SK-N-SH (cell line): Measurements from ENCODE around the gene CDIPT. TPM values are rescaled to one million over a fixed set of nuclear protein-coding genes. Genes with fewer than 3 reads are reported as not detected.

Experiments
- CTCF ChIA-PET: fragments of 300-600, 350-600 bp; formaldehyde crosslinking; extraction: SDS; loops from one replicate; lab custom pipeline; 2021; lab: Yijun Ruan, JAX
- POLR2A ChIA-PET: fragments of 350-600 bp; sonication (Branson Sonifier 250); formaldehyde crosslinking; extraction: SDS; loops from one replicate; lab custom pipeline; 2020; ENCODE audit warnings: antibody characterized with exemption, inconsistent platforms; lab: Yijun Ruan, JAX
- DNase-seq: peaks from one replicate; pipeline ENCODE4 v3.0.0; 2012
- H2AFZ ChIP-seq: fragments of 200-600 bp; sonication (generic); 2 replicates; pipeline ENCODE4 v1.8.1; 2016; ENCODE audit warnings: antibody characterized with exemption, mild to moderate bottlenecking, low read depth
- H3F3A ChIP-seq: fragments of 200-600 bp; sonication (generic); replicated peaks from 2 replicates; pipeline ENCODE3; 2016; ENCODE audit warnings: antibody characterized with exemption, mild to moderate bottlenecking; ENCODE audit not compliant: insufficient read depth
- H3K27ac ChIP-seq, 2 experiments: fragments of 200-500 bp in 1 of 2; fragments of 200-600 bp in 1 of 2; sonication (Bioruptor generic) in 1 of 2; sonication (generic), shearing (Covaris generic) in 1 of 2; 2 replicates each; pipeline versions ENCODE4 v1.5.1 to v1.6.1; 2014 to 2016; ENCODE audit warnings: low read depth in 2 of 2, inconsistent platforms in 1 of 2, low read length in 1 of 2, mild to moderate bottlenecking in 1 of 2, mixed read lengths in 1 of 2
- H3K27me3 ChIP-seq: fragments of 200-600 bp; sonication (generic), shearing (Covaris generic); 2 replicates; pipeline ENCODE4 v1.6.1; 2016; ENCODE audit warnings: mixed run types; ENCODE audit not compliant: insufficient read depth
- H3K36me3 ChIP-seq, 2 experiments: fragments of 200-500 bp in 1 of 2; fragments of 200-600 bp in 1 of 2; sonication (Bioruptor generic) in 1 of 2; sonication (generic) in 1 of 2; replicated peaks in 1 of 2; 2 replicates each; pipeline versions ENCODE3 to v1.5.1; 2014 to 2016; ENCODE audit warnings: low read length in 1 of 2, mild to moderate bottlenecking in 1 of 2; ENCODE audit not compliant: insufficient read depth in 2 of 2, control insufficient read depth in 1 of 2
- H3K4me1 ChIP-seq, 2 experiments: fragments of 200-500 bp in 1 of 2; fragments of 200-600 bp in 1 of 2; sonication (Bioruptor generic) in 1 of 2; sonication (generic), shearing (Covaris generic) in 1 of 2; 2 replicates each; pipeline versions ENCODE4 v1.5.1 to v1.6.1; 2014 to 2016; ENCODE audit warnings: low read depth in 1 of 2, low read length in 1 of 2, mixed run types in 1 of 2; ENCODE audit not compliant: insufficient read depth in 2 of 2, control insufficient read depth in 1 of 2
- H3K4me2 ChIP-seq: fragments of 200-600 bp; sonication (generic), shearing (Covaris generic); 2 replicates; pipeline ENCODE4 v1.6.1; 2017; ENCODE audit warnings: mixed run types
- H3K4me3 ChIP-seq, 2 experiments: fragments of 200-500 bp in 1 of 2; fragments of 200-600 bp in 1 of 2; sonication (Bioruptor generic) in 1 of 2; sonication (generic), shearing (Covaris generic) in 1 of 2; 2 replicates each; pipeline versions ENCODE4 v1.5.1 to v1.8.1; 2014 to 2016; ENCODE audit warnings: low read depth in 2 of 2, inconsistent platforms in 1 of 2, low read length in 1 of 2, mild to moderate bottlenecking in 1 of 2, mixed read lengths in 1 of 2, moderate library complexity in 1 of 2
- H3K79me2 ChIP-seq: fragments of 200-600 bp; sonication (generic); 2 replicates; pipeline ENCODE4 v1.8.1; 2017; ENCODE audit warnings: mild to moderate bottlenecking; ENCODE audit not compliant: insufficient read depth
- H3K9ac ChIP-seq: fragments of 200-600 bp; sonication (generic); 2 replicates; pipeline ENCODE4 v1.6.1; 2017; ENCODE audit warnings: mixed run types
- H3K9me2 ChIP-seq: fragments of 200-600 bp; sonication (generic); 2 replicates; pipeline ENCODE4 v1.6.1; 2017; ENCODE audit warnings: mixed run types
- H3K9me3 ChIP-seq: fragments of 200-600 bp; sonication (generic); 2 replicates; pipeline ENCODE4 v1.6.1; 2017; ENCODE audit warnings: mixed run types, mild to moderate bottlenecking, moderate library complexity
- H4K20me1 ChIP-seq: fragments of 200-600 bp; sonication (generic); 2 replicates; pipeline ENCODE4 v1.6.1; 2017; ENCODE audit warnings: mild to moderate bottlenecking, mixed run types; ENCODE audit not compliant: insufficient read depth
- ELF1 ChIP-seq: IDR thresholded peaks from 2 replicates; pipeline ENCODE4 v1.4.0; 2012
- EP300 ChIP-seq, 2 experiments: IDR thresholded peaks; 2 replicates each; pipeline versions ENCODE4 v1.4.0 to v1.6.1; 2012; ENCODE audit warnings: borderline replicate concordance in 1 of 2, low read depth in 1 of 2, low read length in 1 of 2
- EZH2phosphoT487 ChIP-seq: fragments of 200-600 bp; sonication (generic); IDR thresholded peaks from 2 replicates; pipeline ENCODE4 v1.6.1; 2017; ENCODE audit warnings: low read depth, mixed run types, mild to moderate bottlenecking, antibody characterized with exemption, moderate library complexity, borderline replicate concordance
- FOSL2 ChIP-seq: IDR thresholded peaks from 2 replicates; pipeline ENCODE4 v1.4.0; 2012; ENCODE audit warnings: low read depth, mild to moderate bottlenecking, moderate library complexity, borderline replicate concordance
- FOXJ3 ChIP-seq: sonication (generic); formaldehyde crosslinking; IDR thresholded peaks from 2 replicates; pipeline ENCODE4 v1.5.1; 2020; ENCODE audit warnings: mild to moderate bottlenecking, missing genetic modification reagents
- MEF2A ChIP-seq: IDR thresholded peaks from 2 replicates; pipeline ENCODE4 v1.4.0; 2012; ENCODE audit warnings: low read depth, borderline replicate concordance
- MXI1 ChIP-seq: IDR thresholded peaks from 2 replicates; pipeline ENCODE4 v1.6.1; 2012; ENCODE audit warnings: mild to moderate bottlenecking, low read depth, low read length, improper control_type of control experiment
- NFIC ChIP-seq: IDR thresholded peaks from 2 replicates; pipeline ENCODE4 v1.4.0; 2012; ENCODE audit warnings: borderline replicate concordance
- POLR2AphosphoS5 ChIP-seq: IDR thresholded peaks from 2 replicates; pipeline ENCODE4 v1.6.1; 2012; ENCODE audit warnings: low read depth, low read length
- RFX5 ChIP-seq: IDR thresholded peaks from 2 replicates; pipeline ENCODE4 v1.6.1; 2012; ENCODE audit warnings: mild to moderate bottlenecking, improper control_type of control experiment, low read length
- WGBS: methylation state at CpG from one replicate; pipeline ENCODE4 v1.1.6; 2017; ENCODE audit warnings: low lambda C conversion rate; 5-methylcytosine and 5-hydroxymethylcytosine counted together
- polyA plus RNA-seq, 3 experiments: library from polyadenylated mRNA; depleted of rRNA; stranded (reverse); fragments of >200 nt; gene quantifications; 2 replicates each; pipeline ENCODE4 v1.2.3, GENCODE V29; 2012
- TF ChIP-seq, protein P1 (sequence below): IDR thresholded peaks from 2 replicates; pipeline ENCODE4; 2012
- TF ChIP-seq, protein P2 (sequence below): IDR thresholded peaks from 2 replicates; pipeline ENCODE4 v1.4.0; 2012; ENCODE audit warnings: low read depth, borderline replicate concordance
- TF ChIP-seq, protein P3 (sequence below): fragments of 150-350 bp; IDR thresholded peaks from 2 replicates; pipeline ENCODE4 v1.6.1; 2016; ENCODE audit warnings: mild to moderate bottlenecking, low read depth, low read length
- TF ChIP-seq, protein P4 (sequence below): IDR thresholded peaks from 2 replicates; pipeline ENCODE4 v1.4.0; 2012; ENCODE audit warnings: low read depth
- TF ChIP-seq, protein P5 (sequence below): IDR thresholded peaks from 2 replicates; pipeline ENCODE4 v1.6.1; 2012; ENCODE audit warnings: mild to moderate bottlenecking, low read depth, low read length, moderate library complexity

The CDIPT gene
- polyA plus RNA-seq, 1 of the 3 experiments (the other 2 are of a cell fraction), result 90.7 TPM

DNA sequence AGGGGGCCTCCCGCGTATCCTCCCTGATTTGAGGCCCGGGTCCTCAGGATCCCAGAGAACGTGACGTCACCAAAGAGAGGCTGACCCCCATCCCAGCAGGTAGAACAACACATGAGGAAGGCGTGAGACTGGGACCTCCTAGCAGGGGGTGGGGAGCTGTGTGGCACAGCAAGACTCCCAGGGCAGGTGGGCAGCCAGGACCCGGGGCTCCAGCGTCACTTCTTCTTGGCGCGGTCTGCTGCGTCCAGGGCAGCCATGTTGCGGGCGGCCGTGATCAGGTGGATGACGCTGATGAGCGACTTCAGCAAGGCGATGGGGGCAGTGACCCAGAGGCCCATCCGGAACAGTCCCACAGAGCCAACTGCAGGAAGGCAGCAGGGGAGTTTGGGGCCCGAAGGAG, 4.1 kb downstream of the CDIPT start:
- H3K4me2 ChIP-seq, result no peak overlapping the region
- no peaks in the 10 kb centered on the region for H3K27me3 ChIP-seq
- 96% methylated on average over 14 of the region's 19 CpGs for WGBS
- H3K79me2 ChIP-seq, result peaks cover 18% of the 10 kb centered on the region
- H3K9ac ChIP-seq, result no peak overlapping the region
- H3F3A ChIP-seq, result peaks cover 11% of the 10 kb centered on the region
- H3K36me3 ChIP-seq, result peaks cover 5 to 14% of the 10 kb centered on the region in 2 experiments
- ChIA-PET CTCF (interaction anchor here (2.1 kb wide), 1 partner anchor 10 kb away, joined by 20 read pairs; no protein-coding TSS in a partner anchor), POLR2A (no interaction called here)
- no peaks in the 10 kb centered on the region for H4K20me1 ChIP-seq
- no peak overlapping the region for H3K27ac ChIP-seq
- H3K4me3 ChIP-seq, result no peak overlapping the region
- H3K9me3 ChIP-seq, result no peaks in the 10 kb centered on the region
- peaks cover 0 to 30% of the 10 kb centered on the region in 2 experiments; a peak in 1 of 4 replicates for H3K4me1 ChIP-seq
- H3K9me2 ChIP-seq, result no peaks in the 10 kb centered on the region
- no peak overlapping the region for H2AFZ ChIP-seq
- TF ChIP-seq POLR2AphosphoS5 (no peak), MEF2A (no peak), MXI1 (no peak), FOSL2 (no peak), RFX5 (no peak), FOXJ3 (no peak), EZH2phosphoT487 (no peak), NFIC (no peak), EP300 (IDR thresholded peaks at IDR 0.05; ENCODE audit: borderline replicate concordance in 1 of 2, low read depth in 1 of 2, low read length in 1 of 2) (no peak), ELF1 (no peak)
- TF ChIP-seq, protein P1, sequence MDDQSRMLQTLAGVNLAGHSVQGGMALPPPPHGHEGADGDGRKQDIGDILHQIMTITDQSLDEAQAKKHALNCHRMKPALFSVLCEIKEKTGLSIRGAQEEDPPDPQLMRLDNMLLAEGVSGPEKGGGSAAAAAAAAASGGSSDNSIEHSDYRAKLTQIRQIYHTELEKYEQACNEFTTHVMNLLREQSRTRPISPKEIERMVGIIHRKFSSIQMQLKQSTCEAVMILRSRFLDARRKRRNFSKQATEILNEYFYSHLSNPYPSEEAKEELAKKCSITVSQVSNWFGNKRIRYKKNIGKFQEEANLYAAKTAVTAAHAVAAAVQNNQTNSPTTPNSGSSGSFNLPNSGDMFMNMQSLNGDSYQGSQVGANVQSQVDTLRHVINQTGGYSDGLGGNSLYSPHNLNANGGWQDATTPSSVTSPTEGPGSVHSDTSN, result no peak
- TF ChIP-seq, protein P2, sequence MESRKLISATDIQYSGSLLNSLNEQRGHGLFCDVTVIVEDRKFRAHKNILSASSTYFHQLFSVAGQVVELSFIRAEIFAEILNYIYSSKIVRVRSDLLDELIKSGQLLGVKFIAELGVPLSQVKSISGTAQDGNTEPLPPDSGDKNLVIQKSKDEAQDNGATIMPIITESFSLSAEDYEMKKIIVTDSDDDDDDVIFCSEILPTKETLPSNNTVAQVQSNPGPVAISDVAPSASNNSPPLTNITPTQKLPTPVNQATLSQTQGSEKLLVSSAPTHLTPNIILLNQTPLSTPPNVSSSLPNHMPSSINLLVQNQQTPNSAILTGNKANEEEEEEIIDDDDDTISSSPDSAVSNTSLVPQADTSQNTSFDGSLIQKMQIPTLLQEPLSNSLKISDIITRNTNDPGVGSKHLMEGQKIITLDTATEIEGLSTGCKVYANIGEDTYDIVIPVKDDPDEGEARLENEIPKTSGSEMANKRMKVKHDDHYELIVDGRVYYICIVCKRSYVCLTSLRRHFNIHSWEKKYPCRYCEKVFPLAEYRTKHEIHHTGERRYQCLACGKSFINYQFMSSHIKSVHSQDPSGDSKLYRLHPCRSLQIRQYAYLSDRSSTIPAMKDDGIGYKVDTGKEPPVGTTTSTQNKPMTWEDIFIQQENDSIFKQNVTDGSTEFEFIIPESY, result no peak
- TF ChIP-seq, protein P3, sequence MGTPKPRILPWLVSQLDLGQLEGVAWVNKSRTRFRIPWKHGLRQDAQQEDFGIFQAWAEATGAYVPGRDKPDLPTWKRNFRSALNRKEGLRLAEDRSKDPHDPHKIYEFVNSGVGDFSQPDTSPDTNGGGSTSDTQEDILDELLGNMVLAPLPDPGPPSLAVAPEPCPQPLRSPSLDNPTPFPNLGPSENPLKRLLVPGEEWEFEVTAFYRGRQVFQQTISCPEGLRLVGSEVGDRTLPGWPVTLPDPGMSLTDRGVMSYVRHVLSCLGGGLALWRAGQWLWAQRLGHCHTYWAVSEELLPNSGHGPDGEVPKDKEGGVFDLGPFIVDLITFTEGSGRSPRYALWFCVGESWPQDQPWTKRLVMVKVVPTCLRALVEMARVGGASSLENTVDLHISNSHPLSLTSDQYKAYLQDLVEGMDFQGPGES, result no peak
- TF ChIP-seq, protein P4, sequence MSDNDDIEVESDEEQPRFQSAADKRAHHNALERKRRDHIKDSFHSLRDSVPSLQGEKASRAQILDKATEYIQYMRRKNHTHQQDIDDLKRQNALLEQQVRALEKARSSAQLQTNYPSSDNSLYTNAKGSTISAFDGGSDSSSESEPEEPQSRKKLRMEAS, result no peak
- TF ChIP-seq, protein P5, sequence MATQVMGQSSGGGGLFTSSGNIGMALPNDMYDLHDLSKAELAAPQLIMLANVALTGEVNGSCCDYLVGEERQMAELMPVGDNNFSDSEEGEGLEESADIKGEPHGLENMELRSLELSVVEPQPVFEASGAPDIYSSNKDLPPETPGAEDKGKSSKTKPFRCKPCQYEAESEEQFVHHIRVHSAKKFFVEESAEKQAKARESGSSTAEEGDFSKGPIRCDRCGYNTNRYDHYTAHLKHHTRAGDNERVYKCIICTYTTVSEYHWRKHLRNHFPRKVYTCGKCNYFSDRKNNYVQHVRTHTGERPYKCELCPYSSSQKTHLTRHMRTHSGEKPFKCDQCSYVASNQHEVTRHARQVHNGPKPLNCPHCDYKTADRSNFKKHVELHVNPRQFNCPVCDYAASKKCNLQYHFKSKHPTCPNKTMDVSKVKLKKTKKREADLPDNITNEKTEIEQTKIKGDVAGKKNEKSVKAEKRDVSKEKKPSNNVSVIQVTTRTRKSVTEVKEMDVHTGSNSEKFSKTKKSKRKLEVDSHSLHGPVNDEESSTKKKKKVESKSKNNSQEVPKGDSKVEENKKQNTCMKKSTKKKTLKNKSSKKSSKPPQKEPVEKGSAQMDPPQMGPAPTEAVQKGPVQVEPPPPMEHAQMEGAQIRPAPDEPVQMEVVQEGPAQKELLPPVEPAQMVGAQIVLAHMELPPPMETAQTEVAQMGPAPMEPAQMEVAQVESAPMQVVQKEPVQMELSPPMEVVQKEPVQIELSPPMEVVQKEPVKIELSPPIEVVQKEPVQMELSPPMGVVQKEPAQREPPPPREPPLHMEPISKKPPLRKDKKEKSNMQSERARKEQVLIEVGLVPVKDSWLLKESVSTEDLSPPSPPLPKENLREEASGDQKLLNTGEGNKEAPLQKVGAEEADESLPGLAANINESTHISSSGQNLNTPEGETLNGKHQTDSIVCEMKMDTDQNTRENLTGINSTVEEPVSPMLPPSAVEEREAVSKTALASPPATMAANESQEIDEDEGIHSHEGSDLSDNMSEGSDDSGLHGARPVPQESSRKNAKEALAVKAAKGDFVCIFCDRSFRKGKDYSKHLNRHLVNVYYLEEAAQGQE, result no peak
- DNase-seq, result no peak
